MM.1S (cell line): ENCODE measurements around the gene STX10.

ENCODE experiments used
- EZH2 ChIP-seq: fragments of 300-600 bp; sonication (generic); optimal IDR thresholded peaks from 2 replicates; pipeline ENCODE3; 2017; ENCODE audit warnings: low read depth, mild to moderate bottlenecking, antibody characterized with exemption, low read length, mixed read lengths
- TF ChIP-seq, protein P1 (sequence below): fragments of 300-600 bp; sonication (generic); IDR thresholded peaks from 2 replicates; pipeline ENCODE4 v1.5.1; 2016; ENCODE audit warnings: antibody characterized with exemption, low read length, mixed read lengths

DNA sequence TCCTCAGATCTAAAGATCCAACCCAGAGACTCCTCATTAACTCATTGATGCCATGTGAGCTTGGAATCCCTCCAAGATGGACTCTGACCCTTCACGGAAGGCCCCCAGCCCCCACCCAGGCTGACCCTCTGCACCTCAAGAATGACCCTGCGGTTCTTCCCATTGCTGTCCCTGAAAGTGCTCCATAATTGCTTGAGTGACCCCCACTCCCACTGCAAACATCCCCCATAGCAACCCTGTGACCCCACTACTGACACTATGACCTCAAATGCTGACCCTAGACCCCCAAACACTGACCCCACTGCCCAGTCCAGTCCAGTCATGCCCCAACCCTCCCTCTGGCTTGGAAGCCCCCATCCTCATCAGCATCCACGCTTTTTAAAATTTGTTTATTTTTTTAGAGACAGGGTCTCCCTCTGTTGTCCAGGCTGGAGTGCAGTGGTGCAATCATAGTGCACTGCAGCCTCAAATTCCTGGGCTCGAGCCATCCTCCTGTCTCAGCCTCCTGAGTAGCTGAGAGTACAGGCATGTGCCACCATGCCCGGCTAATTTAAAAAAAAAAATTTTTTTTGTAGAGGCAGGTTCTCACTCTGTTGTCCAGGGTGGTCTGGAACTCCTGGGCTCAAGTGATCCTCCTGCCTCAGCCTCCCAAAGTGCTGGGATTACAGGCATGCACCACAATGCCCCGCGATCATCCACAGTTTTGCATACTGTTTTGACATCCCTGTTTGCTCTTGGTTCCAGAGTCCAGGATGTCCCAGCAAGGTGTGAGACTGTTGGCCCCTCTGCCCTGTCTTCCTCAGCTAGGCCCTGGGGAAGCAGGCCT is 48.4 kb downstream of the STX10 start:
- TF ChIP-seq, protein P1, sequence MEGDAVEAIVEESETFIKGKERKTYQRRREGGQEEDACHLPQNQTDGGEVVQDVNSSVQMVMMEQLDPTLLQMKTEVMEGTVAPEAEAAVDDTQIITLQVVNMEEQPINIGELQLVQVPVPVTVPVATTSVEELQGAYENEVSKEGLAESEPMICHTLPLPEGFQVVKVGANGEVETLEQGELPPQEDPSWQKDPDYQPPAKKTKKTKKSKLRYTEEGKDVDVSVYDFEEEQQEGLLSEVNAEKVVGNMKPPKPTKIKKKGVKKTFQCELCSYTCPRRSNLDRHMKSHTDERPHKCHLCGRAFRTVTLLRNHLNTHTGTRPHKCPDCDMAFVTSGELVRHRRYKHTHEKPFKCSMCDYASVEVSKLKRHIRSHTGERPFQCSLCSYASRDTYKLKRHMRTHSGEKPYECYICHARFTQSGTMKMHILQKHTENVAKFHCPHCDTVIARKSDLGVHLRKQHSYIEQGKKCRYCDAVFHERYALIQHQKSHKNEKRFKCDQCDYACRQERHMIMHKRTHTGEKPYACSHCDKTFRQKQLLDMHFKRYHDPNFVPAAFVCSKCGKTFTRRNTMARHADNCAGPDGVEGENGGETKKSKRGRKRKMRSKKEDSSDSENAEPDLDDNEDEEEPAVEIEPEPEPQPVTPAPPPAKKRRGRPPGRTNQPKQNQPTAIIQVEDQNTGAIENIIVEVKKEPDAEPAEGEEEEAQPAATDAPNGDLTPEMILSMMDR, result no peak
- no peak for TF ChIP-seq EZH2
